T-helper 2 cell treated with Interferon-gamma antibody and Interleukin-4, amounts not matched to agents 100 ng/mL and 5 ng/mL, for 36 hours (primary cell): Measurements from ENCODE around the gene SGCD. TPM values are rescaled to one million over a fixed set of nuclear protein-coding genes. Genes with fewer than 3 reads are reported as not detected.

Source experiments
- intact Hi-C: fragments of 100-400 bp; cut with micrococcal nuclease; formaldehyde crosslinking; loops from one replicate; pipeline ENCODE4 v1.15.1; 2023
- total RNA-seq: library from RNA; stranded (reverse); gene quantifications from 2 replicates; pipeline ENCODE4 v1.2.3, GENCODE V29; 2022

Gene SGCD
- total RNA-seq, 1 donor from 2014 or later: not detected

- intact Hi-C loops: no loop called here
Measured at GRCh38 chr5:156505101-156505500, 178.1 kb downstream of the SGCD start.

- intact Hi-C loops: no loop called here
Measured at GRCh38 chr5:156513123-156513815, 186.3 kb downstream of the SGCD start.

- intact Hi-C loops: loop anchor here (2.0 kb wide), 1 partner anchor 32 kb away; no protein-coding TSS in a partner anchor
Measured at GRCh38 chr5:156515121-156515520, 188.2 kb downstream of the SGCD start.

GRCh38 chr5:156515803-156516360 is 188.9 kb downstream of the SGCD start:
- intact Hi-C loops: loop anchor here (2.0 kb wide), 1 partner anchor 33 kb away; no protein-coding TSS in a partner anchor

GRCh38 chr5:156522651-156523529 is 195.9 kb downstream of the SGCD start:
- intact Hi-C loops: no loop called here

- intact Hi-C loops: no loop called here
Measured at GRCh38 chr5:156523607-156524006, 196.6 kb downstream of the SGCD start.

GRCh38 chr5:156526081-156526925 is 199.3 kb downstream of the SGCD start:
- intact Hi-C loops: no loop called here

- intact Hi-C loops: no loop called here
Measured at GRCh38 chr5:156527611-156528010, 200.6 kb downstream of the SGCD start.

GRCh38 chr5:156528673-156529072 is 201.7 kb downstream of the SGCD start:
- intact Hi-C loops: no loop called here

- intact Hi-C loops: no loop called here
Measured at GRCh38 chr5:156529892-156530291, 202.9 kb downstream of the SGCD start.

- intact Hi-C loops: no loop called here
Measured at GRCh38 chr5:156531199-156531598, 204.2 kb downstream of the SGCD start.

GRCh38 chr5:156532921-156533320 is 206.0 kb downstream of the SGCD start:
- intact Hi-C loops: no loop called here

- intact Hi-C loops: no loop called here
Measured at GRCh38 chr5:156534085-156534484, 207.1 kb downstream of the SGCD start.

- intact Hi-C loops: no loop called here
Measured at GRCh38 chr5:156534906-156535485, 208.0 kb downstream of the SGCD start.

GRCh38 chr5:156540491-156540890 is 213.5 kb downstream of the SGCD start:
- intact Hi-C loops: no loop called here

GRCh38 chr5:156541582-156541981 is 214.6 kb downstream of the SGCD start:
- intact Hi-C loops: no loop called here

- intact Hi-C loops: no loop called here
Measured at GRCh38 chr5:156543348-156544145, 216.6 kb downstream of the SGCD start.

GRCh38 chr5:156552855-156553358 is 225.9 kb downstream of the SGCD start:
- intact Hi-C loops: no loop called here

GRCh38 chr5:156556666-156557406 is 229.9 kb downstream of the SGCD start:
- intact Hi-C loops: no loop called here
